GM13977 (cell line): ENCODE measurements around the gene TENM3.

Source experiments
- DNase-seq: peaks from one replicate; pipeline ENCODE4 v3.0.0; 2012; ENCODE audit warnings: low spot score
- in situ Hi-C: fragments of 300-500 bp; cut with MboI; formaldehyde crosslinking; loops from one replicate; pipeline ENCODE4 v1.12.0; 2022; ENCODE audit warnings: low sequenced_read_pairs, low pct_unique_long_range_greater_than_20kb, mixed read lengths, inconsistent platforms; ENCODE audit not compliant: unreplicated experiment
- TF ChIP-seq, protein P1 (sequence below): IDR thresholded peaks from 2 replicates; pipeline ENCODE4 v1.5.1; 2012; ENCODE audit warnings: mild to moderate bottlenecking, control low read depth; ENCODE audit not compliant: insufficient read depth; ENCODE audit errors: extremely low read depth, missing control alignments

Gene TENM3

DNA sequence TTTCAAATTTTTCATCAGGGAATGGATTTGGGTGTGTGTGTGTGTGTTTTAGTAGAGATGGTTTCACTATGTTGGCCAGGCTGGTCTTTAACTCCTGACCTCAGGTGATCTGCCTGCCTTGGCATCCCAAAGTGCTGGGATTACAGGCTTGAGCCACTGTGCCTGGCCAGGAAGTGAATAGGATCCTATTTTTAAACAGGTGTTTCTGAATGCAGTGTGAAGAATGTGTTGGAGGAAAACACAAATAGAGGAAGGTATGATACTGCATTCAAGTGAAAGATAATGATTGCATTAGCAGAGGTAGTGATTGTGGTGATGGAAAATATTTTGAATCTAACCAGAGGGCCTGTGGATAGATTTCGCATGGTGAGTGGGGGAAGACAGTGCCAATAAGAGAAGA is 189.6 kb downstream of the TENM3 start:
- TF ChIP-seq, protein P1, sequence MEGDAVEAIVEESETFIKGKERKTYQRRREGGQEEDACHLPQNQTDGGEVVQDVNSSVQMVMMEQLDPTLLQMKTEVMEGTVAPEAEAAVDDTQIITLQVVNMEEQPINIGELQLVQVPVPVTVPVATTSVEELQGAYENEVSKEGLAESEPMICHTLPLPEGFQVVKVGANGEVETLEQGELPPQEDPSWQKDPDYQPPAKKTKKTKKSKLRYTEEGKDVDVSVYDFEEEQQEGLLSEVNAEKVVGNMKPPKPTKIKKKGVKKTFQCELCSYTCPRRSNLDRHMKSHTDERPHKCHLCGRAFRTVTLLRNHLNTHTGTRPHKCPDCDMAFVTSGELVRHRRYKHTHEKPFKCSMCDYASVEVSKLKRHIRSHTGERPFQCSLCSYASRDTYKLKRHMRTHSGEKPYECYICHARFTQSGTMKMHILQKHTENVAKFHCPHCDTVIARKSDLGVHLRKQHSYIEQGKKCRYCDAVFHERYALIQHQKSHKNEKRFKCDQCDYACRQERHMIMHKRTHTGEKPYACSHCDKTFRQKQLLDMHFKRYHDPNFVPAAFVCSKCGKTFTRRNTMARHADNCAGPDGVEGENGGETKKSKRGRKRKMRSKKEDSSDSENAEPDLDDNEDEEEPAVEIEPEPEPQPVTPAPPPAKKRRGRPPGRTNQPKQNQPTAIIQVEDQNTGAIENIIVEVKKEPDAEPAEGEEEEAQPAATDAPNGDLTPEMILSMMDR, result no peak
- in situ Hi-C loops, result no loop called here
- no peak for DNase-seq

DNA sequence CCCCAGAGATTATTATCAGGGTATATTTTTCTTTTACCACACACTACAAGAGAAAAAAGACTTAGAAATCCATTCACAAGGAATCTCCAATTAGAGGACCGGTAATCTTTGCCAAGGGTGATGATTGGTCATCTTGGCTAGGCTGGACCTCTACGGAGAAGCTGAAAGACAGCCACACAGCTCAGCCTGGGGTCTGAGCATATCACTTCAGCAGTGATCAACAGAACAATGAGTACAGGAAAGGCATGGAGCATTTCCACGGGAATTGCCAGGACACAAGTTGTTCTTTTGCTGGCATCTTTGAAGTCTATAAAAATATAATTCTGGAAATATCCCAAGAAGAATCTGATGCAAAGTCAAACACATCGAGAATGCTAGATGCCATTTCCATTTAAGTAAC is 191.5 kb downstream of the TENM3 start:
- in situ Hi-C loops, result no loop called here

DNA sequence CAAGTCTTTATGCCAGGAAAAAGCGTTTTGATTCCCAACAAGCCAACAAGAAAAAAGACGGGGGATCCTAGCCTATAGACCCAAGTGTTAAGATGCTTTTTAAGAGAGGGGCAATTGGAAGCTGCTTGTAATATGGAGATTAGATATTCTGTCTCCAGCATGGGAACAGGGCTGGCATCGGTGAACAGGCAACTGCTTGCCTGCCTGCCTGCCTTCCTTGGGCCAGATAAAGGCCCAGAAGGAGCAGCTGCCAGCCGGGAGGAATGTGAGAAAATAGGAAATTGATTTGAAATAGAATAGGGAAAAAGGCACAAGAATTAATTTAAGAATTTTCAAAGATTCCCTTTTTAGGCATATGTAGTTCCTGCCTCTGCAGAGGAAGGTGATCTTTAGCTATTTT is 192.2 kb downstream of the TENM3 start:
- no peak for DNase-seq
- in situ Hi-C loops, result no loop called here
- TF ChIP-seq, protein P1, result no peak

More for the DNA sequence above, 191.5 kb downstream of the TENM3 start:
- TF ChIP-seq, protein P1, result no peak
- no peak for DNase-seq

DNA sequence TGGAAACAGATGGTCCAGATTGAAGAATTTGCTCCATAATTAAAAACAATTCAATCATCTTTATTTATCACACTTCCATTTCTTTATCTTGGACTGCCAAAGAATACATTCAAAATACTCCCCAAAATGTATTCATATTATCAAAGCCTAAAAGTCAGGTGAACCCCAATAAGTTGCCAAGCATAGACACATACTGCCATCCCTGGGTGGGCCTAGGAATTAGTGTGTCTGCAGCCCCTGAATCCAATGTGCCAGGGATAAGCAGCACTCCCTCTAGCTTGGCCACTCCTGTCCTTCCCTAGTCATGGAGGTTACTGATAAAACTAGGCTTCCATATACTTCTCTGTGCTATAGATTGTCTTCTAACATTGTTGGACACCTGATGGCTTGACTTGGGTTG is 199.9 kb downstream of the TENM3 start:
- DNase-seq, result no peak
- in situ Hi-C loops, result no loop called here
- TF ChIP-seq, protein P1, result no peak

DNA sequence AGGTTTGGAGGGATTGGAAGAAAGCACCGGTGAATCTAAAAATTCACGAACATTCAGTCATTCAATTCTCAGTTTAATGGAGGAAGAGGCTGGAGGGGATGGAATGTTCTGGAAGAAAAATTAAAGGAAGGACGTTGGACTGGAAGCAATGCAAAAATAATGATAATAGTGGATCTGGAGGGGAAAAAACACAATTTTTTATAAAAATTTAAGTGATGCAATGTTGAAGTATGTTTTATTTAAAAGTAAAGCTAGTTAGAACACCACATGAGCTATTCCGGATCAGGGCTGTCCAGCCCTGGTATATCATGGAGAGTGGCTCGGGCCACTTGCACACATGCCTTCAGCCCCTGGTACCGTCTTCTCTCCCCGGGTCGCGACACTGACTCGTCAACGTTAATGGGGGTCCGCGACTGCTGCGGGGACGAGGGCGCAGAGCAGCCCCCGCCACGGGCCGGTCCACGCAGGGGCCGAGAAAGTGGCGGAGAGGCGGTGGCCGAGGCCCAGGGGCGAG is 204.6 kb downstream of the TENM3 start:
- in situ Hi-C loops, result no loop called here
- TF ChIP-seq, protein P1, result no peak
- no peak for DNase-seq

DNA sequence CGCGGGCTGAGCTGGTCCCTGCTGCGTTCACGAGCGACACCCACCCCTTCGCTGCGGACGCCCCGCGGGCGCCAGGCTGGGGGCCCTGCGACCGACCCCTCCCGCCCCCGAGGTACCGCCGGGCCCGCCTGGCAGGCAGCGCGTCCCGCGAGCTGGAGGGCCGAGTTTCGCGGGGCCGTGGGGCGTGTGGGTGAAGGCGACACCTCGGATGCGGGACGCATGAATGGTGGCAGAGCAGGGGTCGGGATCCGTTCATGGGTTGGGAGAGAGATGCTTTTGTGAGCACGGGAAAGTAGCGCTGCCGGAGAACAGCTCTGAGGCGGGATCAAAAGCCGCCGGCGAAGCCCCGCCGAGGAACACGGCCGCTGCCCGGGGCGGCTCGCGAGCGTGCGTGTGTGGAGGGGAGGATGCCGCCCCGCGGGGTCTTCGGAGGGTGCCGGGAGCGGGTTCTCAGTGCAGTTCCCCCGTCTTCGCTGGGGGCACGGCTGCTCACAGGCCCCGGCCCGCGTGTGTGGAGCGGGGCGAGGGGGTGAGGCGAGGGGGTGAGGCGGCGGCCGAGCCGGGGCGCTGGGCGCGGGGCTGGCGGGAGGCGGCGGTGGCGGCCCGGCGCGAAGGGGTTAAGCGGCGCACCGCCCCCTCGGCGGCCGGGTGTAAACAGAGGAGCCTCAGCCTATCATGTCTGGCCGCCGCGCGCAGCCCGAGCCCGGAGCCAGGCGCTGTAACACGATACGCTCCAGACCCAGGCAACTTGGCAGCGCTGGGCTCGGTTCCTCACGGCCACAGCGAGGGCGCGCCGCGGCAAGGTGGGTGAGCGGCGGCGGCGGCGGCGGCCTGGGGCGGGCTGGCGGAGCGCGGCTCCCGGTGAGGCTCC is 205.3 kb downstream of the TENM3 start:
- in situ Hi-C loops, result no loop called here

More for the DNA sequence above, 205.3 kb downstream of the TENM3 start:
- TF ChIP-seq, protein P1, result no peak
- DNase-seq, result peak; percentile 77
